ENCODE data around the gene EPB41L2.

DNA sequence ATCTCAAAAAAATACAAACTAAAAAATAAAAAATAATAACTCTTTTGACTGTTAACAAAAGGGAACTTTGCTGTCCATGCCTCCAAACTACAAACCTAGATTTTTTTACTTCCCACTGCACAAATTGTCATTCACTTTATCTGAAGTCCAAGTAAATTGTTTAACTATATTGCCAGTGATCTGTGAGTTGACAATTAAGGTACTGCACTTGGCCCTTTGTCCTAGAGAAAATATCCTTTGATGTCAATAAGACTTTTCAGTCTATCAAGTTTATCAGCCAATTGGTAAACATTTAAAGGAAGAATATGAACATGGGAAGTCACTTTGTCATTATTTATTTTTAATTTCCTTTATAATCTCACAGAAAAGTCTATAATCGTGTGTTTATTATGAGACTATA is 19.3 kb upstream of the EPB41L2 start:
- TF ChIP-seq CTCF (IDR thresholded peaks at IDR 0.05) (no peak), EP300 (IDR thresholded peaks at IDR 0.05) (no peak)
